Measurements from ENCODE around the gene MED25. TPM values are rescaled to one million over a fixed set of nuclear protein-coding genes. Genes with fewer than 3 reads are reported as not detected.

The MED25 gene
- total RNA-seq (100 to 1,000 TPM in 1 of 10 donors, 10 to 100 TPM in 9; 39.7 to 110 (median 54.9) TPM), polyA plus RNA-seq (100 to 1,000 TPM in 1 of 2 donors, 10 to 100 TPM in 1; 39.5 to 149 TPM)
- long read RNA-seq, donor 1, transcript MED25-201 (18 exons, 2,332 nt) = major isoform, 5 of 52 reads
- long read RNA-seq, donor 1, partial matches to known transcripts = 32 of 52 reads
- long read RNA-seq, donor 1, other reads (novel, unspliced or antisense) = 11 of 52 reads
- long read RNA-seq, donor 2, transcript MED25-201 (18 exons, 2,332 nt) = major isoform, 7 of 33 reads
- long read RNA-seq, donor 2, partial matches to known transcripts = 18 of 33 reads
- long read RNA-seq, donor 2, other reads (novel, unspliced or antisense) = 4 of 33 reads
- long read RNA-seq, donor 3, transcript MED25-205 (5 exons, 2,396 nt) = major isoform, 8 of 48 reads
- long read RNA-seq, donor 3, partial matches to known transcripts = 36 of 48 reads
- long read RNA-seq, donor 3, other reads (novel, unspliced or antisense) = 2 of 48 reads

- intact Hi-C loops (cut with DNase I) = loop anchor here in 5 of 10 donors (1.0 to 5.0 kb wide), 5 partner anchors 33 to 52 kb away; partner anchors contain the start of genes PNKP (in 4 of the 5) and PTOV1 (in 3 of the 5)
- peak; percentile 85 to 87 for DNase-seq
- Histone ChIP-seq H3K36me3 (peaks cover 0 to 20% (median 0%) of the 10 kb centered on the region in 9 donors), H3K4me1 (peaks cover 5 to 44% (median 38%) of the 10 kb centered on the region in 9 donors), H3K27ac (peak within 1 kb of the TSS; percentile 83 to 98 (median 96)), H3K9me3 (no peaks in the 10 kb centered on the region), H3K27me3 (no peaks in the 10 kb centered on the region), H3K4me3 (peak within 1 kb of the TSS; percentile 49 to 93 (median 86))
- WGBS, 2 donors = 0 to 1% methylated on average over 57 of the region's 57 CpGs
- peak; percentile 75 to 83 (median 78) for ATAC-seq
- peak in 6 of 9 donors; percentile 27 to 59 (median 36) for TF ChIP-seq CTCF (IDR thresholded peaks at IDR 0.05)
Measured at GRCh38 chr19:49817964-49818648, at the start of gene MED25. TSS of gene MED25 (plus strand) at chr19:49818289. CDS start at chr19:49818342, 53 bp downstream.

GRCh38 chr19:49770529-49770928 is 47.6 kb upstream of the MED25 start:
- no peak for ATAC-seq

GRCh38 chr19:49771674-49772139 is 46.4 kb upstream of the MED25 start:
- ATAC-seq (no peak), DNase-seq (no peak)
- no peak overlapping the region for H3K4me3 ChIP-seq
- TF ChIP-seq CTCF (IDR thresholded peaks at IDR 0.05) = no peak
- no peaks in the 10 kb centered on the region for H3K9me3 ChIP-seq
- intact Hi-C loops (cut with DNase I) = no loop called here
- no peaks in the 10 kb centered on the region for H3K27me3 ChIP-seq
- no peak overlapping the region for H3K27ac ChIP-seq
- peaks cover 0 to 44% (median 0%) of the 10 kb centered on the region in 9 donors for H3K36me3 ChIP-seq
- H3K4me1 ChIP-seq = peaks cover 4 to 41% (median 27%) of the 10 kb centered on the region in 9 donors
- 86 to 89% methylated on average over 13 of the region's 13 CpGs for WGBS, 2 donors

More at GRCh38 chr19:49770529-49770928, 47.6 kb upstream of the MED25 start:
- WGBS, 2 donors = 79 to 84% methylated on average over 8 of the region's 8 CpGs
- intact Hi-C loops (cut with DNase I) = no loop called here
- Histone ChIP-seq H3K36me3 (peaks cover 0 to 34% (median 0%) of the 10 kb centered on the region in 9 donors), H3K4me1 (peaks cover 4 to 47% (median 33%) of the 10 kb centered on the region in 9 donors), H3K9me3 (no peaks in the 10 kb centered on the region), H3K27me3 (no peaks in the 10 kb centered on the region), H3K4me3 (no peak overlapping the region), H3K27ac (no peak overlapping the region)
- no peak for TF ChIP-seq CTCF (IDR thresholded peaks at IDR 0.05)
- DNase-seq = no peak

- Histone ChIP-seq H3K27ac (no peak overlapping the region), H3K36me3 (peaks cover 0 to 52% (median 0%) of the 10 kb centered on the region in 9 donors), H3K27me3 (no peaks in the 10 kb centered on the region), H3K4me1 (peaks cover 4 to 36% (median 19%) of the 10 kb centered on the region in 9 donors), H3K4me3 (no peak overlapping the region), H3K9me3 (no peaks in the 10 kb centered on the region)
- ATAC-seq = no peak
- WGBS, 2 donors = 81 to 85% methylated on average over 10 of the region's 10 CpGs
- intact Hi-C loops (cut with DNase I) = no loop called here
- DNase-seq = no peak
- no peak for TF ChIP-seq CTCF (IDR thresholded peaks at IDR 0.05)
Measured at GRCh38 chr19:49772850-49773432, 45.1 kb upstream of the MED25 start.

Measured in heart right ventricle (tissue), 16 donors.